G401.6 (cell line): ENCODE data around the gene KAT7.

Source experiments
- FAIRE-seq: peaks from 2 replicates; lab custom pipeline; 2012; peaks lifted over from hg19 to GRCh38; lab: Jason Lieb, UNC

KAT7 gene

DNA sequence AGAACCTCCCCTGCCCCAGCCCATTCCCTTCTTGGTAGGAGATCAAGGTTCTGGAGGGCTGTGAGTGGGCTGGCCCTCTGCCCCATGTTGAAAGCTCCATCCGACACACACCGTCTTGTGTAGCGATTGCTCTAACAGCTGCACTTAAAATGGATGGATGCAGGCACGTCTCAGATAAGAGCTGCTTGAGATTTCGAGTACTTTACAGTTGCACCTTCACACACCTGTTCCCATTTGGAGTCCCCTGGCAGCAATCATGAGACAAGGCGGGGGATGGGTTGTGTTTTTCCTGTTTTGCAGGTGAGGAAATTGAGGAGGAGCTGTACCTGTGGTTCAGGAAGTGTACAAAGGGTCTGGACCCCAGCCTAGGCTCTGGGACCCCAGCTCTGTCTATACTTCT, 85.0 kb downstream of the KAT7 start:
- FAIRE-seq: no peak

DNA sequence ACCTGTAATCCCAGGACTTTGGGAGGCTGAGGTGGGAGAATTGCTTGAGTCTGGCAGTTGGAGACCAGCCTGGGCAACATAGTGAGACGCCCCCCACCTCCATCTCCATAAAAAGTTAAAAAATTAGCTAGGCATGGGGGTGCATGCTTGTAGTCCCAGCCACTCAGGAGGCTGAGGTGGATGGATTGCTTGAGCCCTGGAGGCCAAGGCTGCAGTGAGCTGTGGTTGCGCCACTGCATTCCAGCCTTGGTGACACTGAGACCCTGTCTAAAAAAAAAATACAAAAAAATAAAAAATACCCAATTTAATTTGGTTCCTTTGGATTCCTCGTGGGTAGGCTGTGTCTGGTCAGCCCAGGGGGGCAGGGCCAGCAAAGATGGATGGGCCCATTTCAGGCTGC, 85.4 kb downstream of the KAT7 start:
- FAIRE-seq: no peak

DNA sequence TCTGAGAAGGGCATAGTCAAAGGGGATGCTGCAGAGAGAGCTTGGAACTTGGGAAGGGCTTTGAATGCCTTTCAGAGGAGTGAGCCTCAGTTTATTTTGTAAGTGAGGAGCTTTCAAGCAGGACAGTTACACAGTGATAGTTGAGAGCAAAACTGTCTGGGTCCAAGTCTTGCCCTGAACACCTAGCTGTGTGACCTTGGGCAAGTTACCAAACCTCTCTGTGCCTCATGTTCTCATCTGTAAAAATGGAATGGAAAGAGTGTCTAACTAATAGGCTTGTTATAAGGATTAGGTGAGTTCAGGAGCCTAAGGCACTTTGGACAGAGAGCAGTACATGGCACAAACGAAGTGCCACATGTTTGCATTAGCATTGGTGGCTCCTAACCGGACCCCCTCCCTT, 86.4 kb downstream of the KAT7 start:
- no peak for FAIRE-seq

DNA sequence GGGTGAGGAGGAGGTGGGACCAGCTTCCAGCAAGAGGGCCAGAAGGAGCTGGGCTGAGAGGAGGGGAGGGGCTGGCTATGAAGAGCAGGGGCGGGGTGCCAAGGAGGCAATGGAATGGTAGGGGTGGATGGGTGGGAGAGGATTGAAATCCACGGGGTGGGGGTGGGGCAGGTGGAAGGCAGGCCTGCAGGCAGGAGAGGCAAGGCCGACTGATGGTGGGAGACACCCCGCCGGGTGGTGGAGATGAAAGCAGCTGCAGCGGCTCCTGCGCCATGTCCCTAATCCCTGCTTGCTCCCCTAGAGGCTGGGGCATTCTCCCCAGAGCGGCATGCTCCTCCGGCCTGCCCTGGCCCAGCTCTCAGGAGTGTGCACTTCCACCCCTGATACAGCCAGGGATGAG, 87.2 kb downstream of the KAT7 start:
- FAIRE-seq: no peak

DNA sequence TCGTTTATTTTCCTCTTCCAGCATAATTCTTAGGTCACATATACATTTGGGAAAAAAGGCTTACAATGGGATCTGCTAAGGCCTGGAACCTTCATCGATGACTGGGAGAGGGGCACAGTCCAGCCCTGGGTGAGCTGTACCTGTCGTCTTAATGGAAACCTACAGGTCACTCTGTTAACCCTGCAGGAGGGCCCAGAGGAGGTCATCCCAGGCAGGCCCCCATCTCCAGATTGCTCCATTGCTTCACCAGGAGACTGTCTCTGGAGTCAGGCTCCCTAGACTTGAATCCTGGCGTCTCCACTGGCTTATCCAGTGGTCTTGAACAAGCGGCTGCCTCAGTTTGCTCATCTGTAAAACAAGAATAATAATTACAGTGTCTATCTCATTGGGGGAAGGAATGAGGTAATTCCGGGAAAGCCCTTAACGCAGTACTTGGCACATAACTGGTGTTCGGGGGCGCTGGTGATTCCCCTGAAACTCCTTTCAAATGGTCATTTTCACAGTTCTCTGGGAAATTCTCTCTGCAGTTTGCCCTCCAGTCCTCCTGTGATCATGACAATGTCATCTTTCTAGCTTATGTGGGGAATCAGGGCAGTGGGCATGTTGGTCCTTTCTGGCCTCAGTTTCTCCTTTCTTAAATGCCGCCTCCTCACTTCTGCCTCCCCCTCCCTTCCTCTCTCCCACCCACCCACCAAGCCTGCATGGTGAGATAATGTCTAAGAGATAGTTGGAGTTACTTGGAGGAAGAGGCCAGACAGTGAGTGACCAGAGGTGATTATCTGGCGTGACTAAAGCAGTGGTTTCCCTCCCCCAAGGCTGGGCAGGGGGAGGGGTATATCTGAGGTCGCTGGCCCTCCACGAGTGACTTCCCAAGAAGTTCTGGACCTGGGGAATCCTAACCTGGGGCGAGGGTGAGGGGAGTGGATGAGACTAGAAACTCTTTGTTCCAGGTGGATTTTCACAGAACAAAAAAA, 90.7 kb downstream of the KAT7 start:
- FAIRE-seq: no peak

DNA sequence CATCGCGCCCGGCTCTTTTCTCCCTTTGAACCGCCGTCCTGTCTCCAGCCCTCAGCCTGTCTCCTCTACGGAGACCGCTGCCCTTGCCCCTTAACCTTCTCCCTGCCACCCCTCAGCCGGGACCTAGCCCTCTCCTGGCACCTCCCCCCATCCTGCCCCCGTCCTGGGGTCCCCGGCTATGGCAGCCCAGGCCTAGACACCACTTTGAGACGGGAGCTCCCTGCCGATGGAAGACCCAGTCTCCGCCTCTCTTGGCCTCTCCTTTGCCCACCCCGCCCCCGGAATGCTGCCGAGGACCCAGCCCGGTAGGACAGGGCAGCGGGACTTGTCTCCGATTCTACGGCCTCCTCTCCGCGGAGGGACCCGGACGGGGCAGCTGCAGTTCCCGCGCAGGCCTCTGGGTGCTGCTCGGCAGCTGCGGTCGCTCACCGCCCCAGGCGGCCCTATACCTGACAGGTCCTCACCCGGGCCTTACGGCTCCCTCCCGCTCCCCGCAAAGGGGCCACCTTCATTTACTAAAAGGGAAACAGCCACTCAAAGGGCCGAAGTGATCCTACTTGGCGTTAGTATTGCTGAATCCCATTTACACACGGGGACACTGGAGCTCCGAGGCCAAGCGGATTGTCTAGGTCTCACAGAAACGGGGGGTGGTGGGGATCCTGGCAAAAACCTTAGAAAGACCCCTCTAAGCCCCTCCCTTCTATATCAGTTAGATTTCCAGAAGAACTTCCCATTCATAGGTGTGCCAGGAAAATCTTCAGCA, 92.0 kb downstream of the KAT7 start:
- FAIRE-seq: peak; percentile 51

DNA sequence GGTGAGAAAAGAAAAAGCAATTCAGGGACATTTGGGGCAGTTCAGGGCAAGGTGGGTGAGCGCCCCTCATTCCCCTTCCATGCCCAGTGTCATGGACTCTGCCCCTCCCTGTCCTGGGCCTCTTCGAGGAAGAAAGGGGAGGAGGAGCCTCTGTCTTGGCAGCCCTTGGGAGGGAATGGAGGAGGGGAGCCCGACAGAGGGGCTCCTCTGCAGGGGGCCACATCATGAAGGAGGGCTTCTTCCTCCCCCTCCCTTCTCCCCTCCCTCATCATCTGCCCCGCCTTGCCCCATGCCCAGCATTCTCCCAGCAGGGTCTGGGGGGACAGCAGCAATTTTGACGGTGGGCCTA, 92.5 kb downstream of the KAT7 start:
- FAIRE-seq: no peak

DNA sequence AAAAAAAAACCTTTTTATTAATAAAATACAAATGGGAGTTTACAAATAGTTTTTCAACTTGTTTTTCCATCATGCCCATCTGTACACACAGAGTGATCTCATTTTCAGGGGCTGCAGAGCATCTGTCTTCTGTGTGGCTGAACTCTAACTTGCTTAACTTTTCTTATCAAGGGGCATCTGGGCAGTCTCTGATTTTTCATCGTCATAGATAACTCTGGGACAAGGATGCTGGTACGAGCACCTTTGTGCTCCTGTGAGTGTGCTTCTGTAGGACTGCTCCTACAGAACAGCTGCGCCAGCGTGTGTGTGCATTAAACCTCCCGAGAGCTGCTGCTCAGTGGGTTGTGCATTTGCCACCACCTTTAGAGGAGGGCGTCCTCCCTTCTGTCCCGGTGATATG, 94.0 kb downstream of the KAT7 start:
- FAIRE-seq: no peak
